ENCODE measurements around the gene GUCA2B. TPM values are rescaled to one million over a fixed set of nuclear protein-coding genes. Genes with fewer than 3 reads are reported as not detected.

GUCA2B gene
- total and polyA plus RNA-seq, 3 experiments from 2014 or later = not detected

- H3K27ac Mint-ChIP-seq = peak overlapping the region in 1 of 8 donors; percentile 78
- POLR2A ChIA-PET = no interaction called here
- Histone ChIP-seq H3K27ac (ENCODE audit: low read depth, low read length) (no peak overlapping the region), H3K36me3 (ENCODE audit: insufficient read depth, low read length) (no peaks in the 10 kb centered on the region), H3K4me3 (ENCODE audit: low read length) (no peak overlapping the region), H3K4me1 (ENCODE audit: insufficient read depth, low read length) (no peaks in the 10 kb centered on the region), H3K9me3 (ENCODE audit: low read length) (no peaks in the 10 kb centered on the region), H3K27me3 (ENCODE audit: insufficient read depth, low read length, poor library complexity, severe bottlenecking) (no peaks in the 10 kb centered on the region)
- CTCF ChIA-PET = interaction anchor here (0.9 to 1.9 kb wide), 13 partner anchors 9 to 678 kb away, joined by 3 to 17 read pairs (median 4); partner anchors contain the start of gene GUCA2A
- no peak for DNase-seq
- peaks cover 3 to 4% of the 10 kb centered on the region in 2 donors for H3K27me3 Mint-ChIP-seq
- peaks cover 0 to 12% (median 3%) of the 10 kb centered on the region in 3 donors for H3K36me3 Mint-ChIP-seq
- H3K4me1 Mint-ChIP-seq = peaks cover 0 to 2% (median 0%) of the 10 kb centered on the region in 3 donors
- H3K9me3 Mint-ChIP-seq = no peaks in the 10 kb centered on the region
- no peak overlapping the region for H3K4me3 Mint-ChIP-seq
Measured at GRCh38 chr1:42172381-42173133, 19.3 kb downstream of the GUCA2B start.

GRCh38 chr1:42173155-42173933 is 20.1 kb downstream of the GUCA2B start:
- Histone ChIP-seq H3K27ac (ENCODE audit: low read depth, low read length) (no peak overlapping the region), H3K27me3 (ENCODE audit: insufficient read depth, low read length, poor library complexity, severe bottlenecking) (no peaks in the 10 kb centered on the region), H3K36me3 (ENCODE audit: insufficient read depth, low read length) (no peaks in the 10 kb centered on the region), H3K9me3 (ENCODE audit: low read length) (no peaks in the 10 kb centered on the region), H3K4me3 (ENCODE audit: low read length) (no peak overlapping the region), H3K4me1 (ENCODE audit: insufficient read depth, low read length) (no peaks in the 10 kb centered on the region)
- ChIA-PET CTCF (interaction anchor here (0.7 to 2.0 kb wide), 38 partner anchors 9 to 679 kb away, joined by 3 to 17 read pairs (median 4); partner anchors contain the start of gene GUCA2A), POLR2A (interaction anchor here (0.5 kb wide), 2 partner anchors 281 to 481 kb away, joined by 3 to 5 read pairs; no protein-coding TSS in a partner anchor)
- DNase-seq = peak; percentile 46 to 75 (median 51)
- H3K27me3 Mint-ChIP-seq = peaks cover 3 to 4% of the 10 kb centered on the region in 2 donors
- peaks cover 0 to 2% (median 0%) of the 10 kb centered on the region in 3 donors for H3K4me1 Mint-ChIP-seq
- H3K4me3 Mint-ChIP-seq = no peak overlapping the region
- peak overlapping the region in 2 of 8 donors; percentile 51 to 72 for H3K27ac Mint-ChIP-seq
- no peaks in the 10 kb centered on the region for H3K9me3 Mint-ChIP-seq
- H3K36me3 Mint-ChIP-seq = peaks cover 0 to 18% (median 3%) of the 10 kb centered on the region in 3 donors

GRCh38 chr1:42173961-42174735 is 20.9 kb downstream of the GUCA2B start:
- peaks cover 0 to 2% (median 0%) of the 10 kb centered on the region in 3 donors for H3K4me1 Mint-ChIP-seq
- H3K9me3 Mint-ChIP-seq = no peaks in the 10 kb centered on the region
- H3K27ac Mint-ChIP-seq = peak overlapping the region in 3 of 8 donors; percentile 8 to 72 (median 51)

DNA sequence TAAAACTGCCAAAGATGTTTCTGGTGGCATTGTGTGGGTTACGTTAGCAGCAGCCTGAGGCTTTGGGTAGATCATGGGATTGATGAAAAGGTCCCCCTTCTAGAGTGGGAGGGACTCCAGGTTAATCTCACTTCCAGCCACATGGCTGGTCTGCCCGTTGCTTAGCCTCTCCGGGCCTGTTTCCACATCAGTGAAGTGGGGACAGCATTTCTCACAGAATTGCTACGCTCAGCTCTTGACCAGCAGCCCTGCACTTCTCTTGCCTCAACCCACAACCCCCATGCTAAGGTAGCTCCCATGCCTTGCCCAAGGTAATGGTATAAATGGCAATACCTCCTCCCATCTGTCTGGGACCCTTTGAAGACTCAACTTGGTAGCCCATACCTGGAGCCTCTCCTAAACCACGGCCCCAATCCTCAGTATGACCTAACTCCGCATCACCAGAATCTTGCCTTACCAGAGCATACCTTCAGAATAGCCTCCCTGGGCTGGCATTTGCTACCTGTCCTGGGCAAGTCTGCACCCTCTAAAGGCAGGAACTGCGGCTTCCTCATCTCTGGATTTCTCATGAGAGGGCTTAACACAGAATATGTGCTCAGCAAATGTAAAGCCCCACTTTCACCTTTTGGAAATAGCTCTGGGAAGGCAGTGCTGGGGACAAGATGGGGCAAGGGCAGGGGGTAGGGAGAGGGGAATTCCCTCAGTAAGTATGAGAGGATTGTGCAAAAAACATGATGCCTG is 22.3 kb downstream of the GUCA2B start:
- no peaks in the 10 kb centered on the region for H3K9me3 Mint-ChIP-seq
- Histone ChIP-seq H3K27me3 (ENCODE audit: insufficient read depth, low read length, poor library complexity, severe bottlenecking) (no peaks in the 10 kb centered on the region), H3K36me3 (ENCODE audit: insufficient read depth, low read length) (peaks cover 11% of the 10 kb centered on the region), H3K9me3 (ENCODE audit: low read length) (no peaks in the 10 kb centered on the region), H3K4me3 (ENCODE audit: low read length) (no peak overlapping the region), H3K27ac (ENCODE audit: low read depth, low read length) (no peak overlapping the region), H3K4me1 (ENCODE audit: insufficient read depth, low read length) (no peaks in the 10 kb centered on the region)
- H3K4me3 Mint-ChIP-seq = no peak overlapping the region
- H3K4me1 Mint-ChIP-seq = peaks cover 0 to 2% (median 0%) of the 10 kb centered on the region in 3 donors
- H3K27ac Mint-ChIP-seq = peak overlapping the region in 5 of 8 donors; percentile 8 to 51 (median 22)
- CTCF ChIA-PET = interaction anchor here (1.1 to 2.2 kb wide), 2 partner anchors 13 to 602 kb away, joined by 3 to 5 read pairs; no protein-coding TSS in a partner anchor
- peaks cover 0 to 33% (median 3%) of the 10 kb centered on the region in 3 donors for H3K36me3 Mint-ChIP-seq
- H3K27me3 Mint-ChIP-seq = peaks cover 0 to 3% of the 10 kb centered on the region in 2 donors
- DNase-seq = no peak
- POLR2A ChIA-PET = no interaction called here

More at GRCh38 chr1:42173961-42174735, 20.9 kb downstream of the GUCA2B start:
- ChIA-PET CTCF (interaction anchor here (0.7 to 2.2 kb wide), 40 partner anchors 10 to 680 kb away, joined by 3 to 17 read pairs (median 4); partner anchors contain the start of gene GUCA2A), POLR2A (interaction anchor here (0.5 kb wide), 2 partner anchors 281 to 480 kb away, joined by 3 to 5 read pairs; no protein-coding TSS in a partner anchor)
- Mint-ChIP-seq H3K36me3 (peaks cover 0 to 21% (median 3%) of the 10 kb centered on the region in 3 donors), H3K27me3 (peaks cover 3 to 4% of the 10 kb centered on the region in 2 donors), H3K4me3 (no peak overlapping the region)
- Histone ChIP-seq H3K4me3 (ENCODE audit: low read length) (no peak overlapping the region), H3K9me3 (ENCODE audit: low read length) (no peaks in the 10 kb centered on the region), H3K4me1 (ENCODE audit: insufficient read depth, low read length) (no peaks in the 10 kb centered on the region), H3K36me3 (ENCODE audit: insufficient read depth, low read length) (peaks cover under 1% of the 10 kb centered on the region), H3K27me3 (ENCODE audit: insufficient read depth, low read length, poor library complexity, severe bottlenecking) (no peaks in the 10 kb centered on the region), H3K27ac (ENCODE audit: low read depth, low read length) (no peak overlapping the region)
- DNase-seq = no peak

- Histone ChIP-seq H3K27ac (ENCODE audit: low read depth, low read length) (no peak overlapping the region), H3K36me3 (ENCODE audit: insufficient read depth, low read length) (peaks cover 17% of the 10 kb centered on the region), H3K27me3 (ENCODE audit: insufficient read depth, low read length, poor library complexity, severe bottlenecking) (no peaks in the 10 kb centered on the region), H3K4me3 (ENCODE audit: low read length) (no peak overlapping the region), H3K9me3 (ENCODE audit: low read length) (no peaks in the 10 kb centered on the region), H3K4me1 (ENCODE audit: insufficient read depth, low read length) (no peaks in the 10 kb centered on the region)
- Mint-ChIP-seq H3K9me3 (no peaks in the 10 kb centered on the region), H3K27me3 (no peaks in the 10 kb centered on the region), H3K36me3 (peaks cover 0 to 48% (median 5%) of the 10 kb centered on the region in 3 donors), H3K4me1 (peaks cover 0 to 2% (median 0%) of the 10 kb centered on the region in 3 donors), H3K4me3 (no peak overlapping the region), H3K27ac (peak overlapping the region in 3 of 8 donors; percentile 21 to 25 (median 24))
- ChIA-PET CTCF (no interaction called here), POLR2A (interaction anchor here (0.7 kb wide), 1 partner anchor 629 kb away, joined by 4 read pairs; no protein-coding TSS in a partner anchor)
- DNase-seq = peak in 1 of 5 donors; percentile 21
Measured at GRCh38 chr1:42176902-42177519, 23.8 kb downstream of the GUCA2B start.

- no peak overlapping the region for H3K4me3 Mint-ChIP-seq
- no peak for DNase-seq
- peak overlapping the region in 3 of 8 donors; percentile 17 to 42 (median 17) for H3K27ac Mint-ChIP-seq
- Histone ChIP-seq H3K4me3 (ENCODE audit: low read length) (no peak overlapping the region), H3K4me1 (ENCODE audit: insufficient read depth, low read length) (no peaks in the 10 kb centered on the region), H3K27ac (ENCODE audit: low read depth, low read length) (no peak overlapping the region), H3K27me3 (ENCODE audit: insufficient read depth, low read length, poor library complexity, severe bottlenecking) (no peaks in the 10 kb centered on the region), H3K36me3 (ENCODE audit: insufficient read depth, low read length) (peaks cover 21% of the 10 kb centered on the region), H3K9me3 (ENCODE audit: low read length) (no peaks in the 10 kb centered on the region)
- CTCF ChIA-PET = no interaction called here
- H3K9me3 Mint-ChIP-seq = no peaks in the 10 kb centered on the region
- POLR2A ChIA-PET = interaction anchor here (0.7 kb wide), 1 partner anchor 629 kb away, joined by 4 read pairs; no protein-coding TSS in a partner anchor
- no peaks in the 10 kb centered on the region for H3K27me3 Mint-ChIP-seq
- H3K36me3 Mint-ChIP-seq = peaks cover 0 to 52% (median 5%) of the 10 kb centered on the region in 3 donors
- H3K4me1 Mint-ChIP-seq = peaks cover 0 to 2% (median 0%) of the 10 kb centered on the region in 3 donors
Measured at GRCh38 chr1:42177541-42177981, 24.4 kb downstream of the GUCA2B start.
